ELR (cell line): ENCODE measurements around the gene PELI2.

Source experiments
- DNase-seq: peaks from one replicate; pipeline ENCODE4 v3.0.0-alpha.2; 2015; ENCODE audit warnings: low read depth

Gene PELI2, protein sequence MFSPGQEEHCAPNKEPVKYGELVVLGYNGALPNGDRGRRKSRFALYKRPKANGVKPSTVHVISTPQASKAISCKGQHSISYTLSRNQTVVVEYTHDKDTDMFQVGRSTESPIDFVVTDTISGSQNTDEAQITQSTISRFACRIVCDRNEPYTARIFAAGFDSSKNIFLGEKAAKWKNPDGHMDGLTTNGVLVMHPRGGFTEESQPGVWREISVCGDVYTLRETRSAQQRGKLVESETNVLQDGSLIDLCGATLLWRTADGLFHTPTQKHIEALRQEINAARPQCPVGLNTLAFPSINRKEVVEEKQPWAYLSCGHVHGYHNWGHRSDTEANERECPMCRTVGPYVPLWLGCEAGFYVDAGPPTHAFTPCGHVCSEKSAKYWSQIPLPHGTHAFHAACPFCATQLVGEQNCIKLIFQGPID

DNA sequence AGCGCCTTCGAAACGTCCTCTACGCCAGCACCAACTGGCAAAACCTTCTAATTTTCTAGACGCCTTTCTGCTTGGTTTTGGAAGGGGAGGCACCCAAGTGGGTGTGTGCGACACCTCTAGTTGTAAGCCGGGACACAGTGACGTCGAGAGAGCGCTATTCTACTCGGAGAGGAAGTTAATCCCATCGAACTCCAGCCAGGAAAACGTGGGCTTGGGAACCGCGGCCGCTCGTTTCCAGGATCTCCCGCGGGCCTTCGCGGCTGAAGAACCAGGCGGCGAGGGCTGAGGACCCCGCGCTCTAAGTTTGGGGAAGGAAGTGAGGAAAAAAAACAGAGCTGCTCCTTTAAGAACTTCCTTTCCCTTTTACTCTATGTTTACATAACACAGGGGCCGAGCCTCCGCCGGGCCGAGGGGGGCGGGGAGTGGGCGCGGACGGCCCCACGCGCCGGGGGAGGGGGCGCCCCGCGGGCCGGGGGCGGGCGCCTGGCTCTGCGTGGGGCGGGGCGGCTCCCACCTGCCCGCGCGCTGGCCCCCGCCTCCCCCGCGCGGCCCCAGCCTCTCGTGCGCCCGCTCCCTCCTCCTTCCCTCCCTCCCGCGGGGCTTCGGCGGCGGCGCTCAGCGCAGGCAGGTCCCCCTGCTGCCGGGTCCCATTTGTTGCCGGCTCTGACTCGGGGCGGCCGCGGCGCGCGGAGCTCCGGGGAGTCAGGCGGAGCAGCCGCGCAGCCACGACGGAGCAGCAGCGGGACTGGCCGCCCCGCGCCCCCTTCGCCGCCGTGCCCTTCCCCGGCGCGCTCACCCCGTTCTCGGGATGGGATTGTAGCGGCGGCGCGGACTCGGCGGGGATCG is at the start of gene PELI2:
Gene PELI2 (plus strand): TSS at position 647 of the 846 bp plus-strand sequence. CDS start 250 bp downstream, outside the sequence.
- peak; percentile 56 for DNase-seq

DNA sequence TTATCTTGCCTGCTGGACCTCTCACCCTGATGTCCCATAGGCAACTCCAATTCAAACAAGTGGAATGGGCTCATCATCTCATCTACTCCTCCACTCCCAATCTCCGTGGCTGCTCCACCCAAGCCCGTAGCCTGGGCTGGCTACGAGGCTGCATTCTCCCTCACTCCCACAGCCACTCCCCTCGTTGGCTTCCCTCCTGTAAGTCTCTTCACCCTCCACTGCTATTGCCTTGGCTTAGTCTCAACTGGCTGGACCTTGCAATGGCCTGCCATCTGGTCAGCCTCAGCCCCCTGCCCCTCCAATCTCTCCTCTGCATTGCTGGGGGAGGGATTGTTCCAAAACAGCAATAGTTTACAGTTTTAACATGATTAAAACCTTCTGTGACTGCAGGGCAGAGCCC is 44.4 kb upstream of the PELI2 start:
- no peak for DNase-seq

DNA sequence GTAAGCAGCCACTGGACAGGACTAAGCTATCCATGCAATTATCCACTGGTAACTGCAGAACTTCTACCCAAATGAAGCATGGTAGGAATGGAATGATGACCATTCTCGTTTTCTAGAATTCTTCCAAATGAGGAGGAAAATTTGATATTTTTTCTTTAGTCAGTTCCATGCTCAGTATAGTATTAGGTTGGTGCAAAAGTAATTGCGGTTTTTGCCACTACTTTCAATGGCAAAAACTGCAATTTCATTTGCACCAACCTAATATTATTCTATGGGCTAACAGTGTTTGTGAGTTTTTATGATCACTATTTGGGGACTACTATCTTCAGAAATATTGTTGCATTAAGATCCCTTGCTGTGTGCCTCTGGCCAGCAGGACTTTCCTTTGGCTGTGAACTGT is 42.9 kb upstream of the PELI2 start:
- no peak for DNase-seq

DNA sequence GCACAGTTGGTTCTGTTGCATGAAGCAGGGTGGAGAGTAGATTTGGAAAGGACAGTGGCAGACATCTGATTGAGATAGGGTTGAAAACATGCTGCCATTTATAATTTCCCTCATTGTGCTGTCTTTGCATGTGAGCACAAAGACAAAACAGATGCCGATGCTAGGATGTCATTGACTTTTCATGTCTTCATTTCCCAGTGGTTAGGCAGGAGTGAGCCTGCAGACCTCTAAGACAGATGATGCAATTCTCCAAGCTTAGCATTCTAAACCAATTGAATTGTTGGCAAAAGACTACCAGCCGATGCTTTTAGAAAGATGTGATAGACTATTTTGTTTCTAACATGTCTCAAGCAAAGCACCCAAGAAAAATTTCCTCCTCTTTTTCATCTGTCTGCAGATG is 37.1 kb upstream of the PELI2 start:
- no peak for DNase-seq

DNA sequence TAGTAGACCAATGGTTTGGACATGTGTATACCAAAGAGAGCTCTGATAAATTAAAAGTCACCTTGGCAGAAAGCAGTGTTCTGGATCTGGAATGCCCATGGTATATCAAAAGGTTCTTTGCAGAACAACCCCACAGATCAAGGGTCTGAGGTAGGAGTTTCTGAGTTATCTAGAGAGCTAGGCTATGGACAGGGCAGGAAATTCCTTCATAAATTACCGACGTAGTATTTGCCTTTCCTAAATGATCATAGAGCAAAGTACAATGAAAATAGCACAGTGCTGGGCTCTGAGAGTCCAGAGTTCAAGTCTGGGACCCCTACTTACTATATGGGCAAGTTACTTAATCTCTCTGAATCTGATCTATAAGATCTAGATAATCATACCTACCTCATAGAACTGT is 35.3 kb upstream of the PELI2 start:
- DNase-seq: no peak

DNA sequence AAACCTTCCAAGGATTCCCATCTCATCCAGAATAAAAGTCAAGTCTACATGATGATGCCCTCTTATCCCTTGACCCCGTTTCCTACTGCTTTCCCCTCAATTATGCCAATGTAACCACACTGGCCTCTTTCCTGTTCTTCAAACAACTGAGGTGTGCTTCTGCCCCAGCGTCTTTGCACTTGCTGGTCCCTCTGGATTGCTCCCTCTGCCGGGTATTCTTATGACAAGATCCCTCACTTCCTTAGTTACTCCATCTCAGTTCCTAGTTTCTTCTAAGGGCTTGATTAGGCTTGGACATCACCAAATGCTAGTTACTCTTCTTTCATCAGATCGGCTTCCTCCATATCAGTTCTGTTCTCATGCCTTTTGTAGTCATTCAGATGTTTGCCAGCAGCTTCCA is 32.7 kb upstream of the PELI2 start:
- peak; percentile 1 for DNase-seq

DNA sequence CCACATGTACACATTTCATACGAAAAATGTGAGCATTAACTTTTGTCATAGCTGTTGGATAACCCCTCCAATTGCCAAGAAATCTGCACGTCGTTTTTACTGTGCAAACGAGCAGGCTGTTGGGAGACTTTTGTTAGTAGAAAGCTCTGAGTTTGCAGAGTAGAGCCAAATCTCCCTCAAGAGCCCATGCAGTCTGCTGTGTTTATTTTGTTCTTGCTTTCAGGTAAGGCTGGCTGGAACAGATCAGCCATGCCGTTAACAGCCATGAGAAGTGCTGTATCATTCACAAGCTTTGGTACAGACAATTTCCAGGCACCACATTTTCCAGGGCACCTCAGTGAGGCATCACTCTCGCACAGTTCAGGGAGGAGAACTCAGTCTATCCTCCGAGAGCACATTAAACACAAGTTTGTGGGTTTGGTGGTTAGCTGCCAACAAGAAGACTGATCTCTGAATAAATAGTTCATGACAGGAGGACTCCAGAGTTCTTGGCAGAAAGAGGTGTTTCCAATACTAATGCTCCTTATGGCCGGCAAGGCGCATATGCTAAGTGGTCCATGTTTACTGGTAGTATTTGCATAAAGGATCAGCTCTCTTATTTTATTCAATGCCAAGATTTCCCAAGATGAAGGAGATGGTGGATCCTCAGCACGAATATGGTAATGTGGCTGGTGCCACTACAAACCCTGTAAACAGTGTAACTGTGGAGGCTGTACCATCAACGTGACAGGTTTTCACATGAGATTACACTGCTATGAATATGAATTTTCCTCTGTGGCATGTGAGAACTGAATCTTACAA is 30.3 kb upstream of the PELI2 start:
- DNase-seq: no peak

DNA sequence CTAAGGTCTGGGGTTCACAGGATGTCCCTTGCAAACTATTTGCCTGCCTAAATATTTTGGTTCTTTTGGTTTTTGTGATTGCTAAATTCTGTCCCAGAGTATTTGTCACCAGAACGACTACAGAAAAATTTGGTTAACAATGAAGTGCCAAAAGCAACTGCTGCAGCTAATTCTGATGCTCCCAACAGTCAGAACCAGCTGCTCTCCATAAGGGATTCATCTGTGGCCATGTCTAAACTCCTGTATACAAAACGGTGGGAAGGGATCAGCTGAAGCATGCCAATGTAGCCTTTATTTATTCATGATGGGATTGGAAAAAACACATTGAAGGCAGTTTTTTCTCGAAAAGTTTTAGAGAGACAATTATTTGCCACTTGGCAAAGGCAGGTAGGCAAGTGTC is 29.3 kb upstream of the PELI2 start:
- DNase-seq: no peak

DNA sequence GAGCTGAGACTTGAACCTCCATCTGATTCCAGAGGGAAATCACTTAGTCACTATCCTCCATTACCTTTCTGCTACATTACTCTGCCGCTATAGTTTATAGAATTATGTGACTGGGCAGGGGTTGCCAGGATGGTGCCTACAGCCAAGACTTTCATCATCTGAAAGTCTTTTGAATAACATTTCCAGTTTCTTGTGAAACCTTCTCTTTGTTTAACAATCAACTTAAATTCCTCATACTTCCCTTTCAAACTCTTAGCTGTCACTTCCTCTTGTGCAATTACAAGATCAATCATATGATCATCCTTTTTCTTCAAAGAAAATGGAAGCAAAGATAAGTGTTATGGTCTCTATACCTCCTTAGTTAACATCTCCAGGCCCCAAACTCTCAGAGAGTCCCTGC is 25.4 kb upstream of the PELI2 start:
- DNase-seq: no peak

DNA sequence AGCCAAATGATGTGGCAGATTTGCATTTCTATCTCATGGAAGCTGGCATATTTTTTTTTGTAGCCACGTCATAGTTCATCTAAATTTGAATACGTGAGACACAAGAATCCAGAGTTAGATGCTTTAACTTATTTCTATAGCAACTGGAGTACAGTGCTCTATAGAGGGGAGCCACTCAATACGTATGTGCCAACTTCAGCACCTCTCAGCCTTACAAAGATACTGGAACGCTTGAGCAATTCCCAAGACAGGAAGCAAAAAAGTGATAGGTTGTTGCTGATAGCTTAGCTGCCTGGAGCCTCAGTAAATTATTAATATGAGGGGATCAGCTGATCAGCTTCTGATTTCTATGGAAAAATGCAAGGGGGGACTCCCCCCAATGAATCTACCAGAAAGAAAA is 24.1 kb upstream of the PELI2 start:
- DNase-seq: no peak

DNA sequence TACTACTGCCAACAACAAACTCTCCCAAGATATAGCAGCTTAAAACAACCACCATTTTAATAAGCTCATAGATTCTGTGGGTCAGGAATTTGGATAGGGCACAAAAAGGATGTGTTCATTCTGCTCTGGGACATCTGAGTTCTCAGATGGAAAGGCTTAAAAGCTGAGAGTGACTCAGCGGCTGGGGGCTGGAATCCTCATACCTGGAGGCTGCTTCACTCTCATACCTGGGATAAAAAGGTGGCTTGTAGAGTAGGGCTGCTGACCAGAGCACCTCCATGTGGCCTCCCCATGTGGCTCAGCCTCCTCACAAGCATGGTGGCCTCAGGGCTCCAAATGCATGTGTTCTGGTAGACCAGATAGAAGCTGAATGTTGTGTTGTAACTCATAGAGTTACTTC is 20.2 kb upstream of the PELI2 start:
- DNase-seq: no peak

DNA sequence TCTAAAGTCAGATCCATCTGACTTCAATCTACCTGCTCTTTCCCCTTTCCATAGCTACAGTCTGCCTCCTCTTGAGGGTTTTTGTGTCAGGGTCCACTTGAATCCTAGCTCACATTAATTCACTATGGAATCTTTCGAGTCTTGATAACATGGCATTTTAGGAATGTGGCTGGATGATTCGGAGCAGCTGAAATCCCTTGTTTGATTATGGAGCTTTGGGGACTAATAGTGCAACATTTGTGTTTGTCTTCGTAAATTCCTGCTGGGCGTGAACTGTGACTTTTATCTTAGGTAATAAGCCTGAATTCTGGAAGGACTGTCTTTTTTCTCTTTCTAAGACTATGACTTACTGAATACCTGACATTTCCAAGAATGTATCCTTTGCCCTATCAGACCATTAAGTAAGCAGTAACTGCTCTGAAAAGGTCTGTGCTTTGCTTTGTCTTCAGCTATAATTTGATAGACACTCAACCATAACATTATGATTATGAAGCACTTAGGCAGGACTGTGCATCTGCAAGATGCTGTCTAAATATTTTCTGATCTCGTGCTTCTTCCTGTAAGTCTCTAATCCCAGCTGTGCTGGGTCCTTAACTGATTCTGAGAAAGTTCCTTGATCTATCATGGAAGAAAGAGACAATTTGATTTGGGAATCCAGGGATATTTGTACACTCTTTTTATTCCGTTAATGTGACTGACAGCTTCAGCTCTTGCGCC is 19.0 kb upstream of the PELI2 start:
- DNase-seq: no peak

DNA sequence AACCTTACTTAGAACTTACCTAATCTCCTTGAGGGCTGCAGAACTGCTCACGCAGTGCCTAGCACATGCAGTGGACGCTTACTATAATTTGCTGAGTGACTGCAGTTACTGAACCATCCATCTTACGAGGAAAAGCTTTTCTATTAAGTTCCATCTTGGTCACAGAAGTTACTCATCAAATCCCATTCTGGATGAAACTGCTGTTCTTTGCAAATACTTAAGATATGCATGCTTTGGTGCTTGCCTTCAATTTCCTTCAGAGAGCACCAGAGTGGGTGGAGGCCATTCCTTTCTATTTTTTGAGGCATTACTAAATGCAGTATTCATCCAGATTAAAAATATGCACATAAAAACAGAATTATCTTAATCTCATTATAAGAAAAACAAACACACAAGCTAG is 17.7 kb upstream of the PELI2 start:
- no peak for DNase-seq

DNA sequence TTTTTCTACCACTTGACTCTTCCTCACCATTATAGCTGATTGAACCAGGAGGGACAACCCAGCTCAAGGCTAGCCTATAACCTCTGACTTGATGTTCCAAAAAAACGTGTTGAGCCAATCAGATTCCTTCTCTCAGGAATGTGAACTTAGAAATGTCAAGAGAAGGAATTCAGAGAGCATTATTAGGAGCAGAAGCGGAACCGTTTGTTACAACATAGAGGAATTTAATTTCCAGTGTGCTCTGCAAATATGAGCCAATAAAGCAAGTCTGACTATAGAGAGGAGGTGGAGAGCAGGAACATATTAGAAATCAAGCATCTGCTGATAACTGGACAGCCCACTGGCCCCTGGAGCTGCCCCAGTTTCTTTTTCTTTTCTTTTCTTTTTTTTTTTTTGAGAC is 15.3 kb upstream of the PELI2 start:
- DNase-seq: no peak

DNA sequence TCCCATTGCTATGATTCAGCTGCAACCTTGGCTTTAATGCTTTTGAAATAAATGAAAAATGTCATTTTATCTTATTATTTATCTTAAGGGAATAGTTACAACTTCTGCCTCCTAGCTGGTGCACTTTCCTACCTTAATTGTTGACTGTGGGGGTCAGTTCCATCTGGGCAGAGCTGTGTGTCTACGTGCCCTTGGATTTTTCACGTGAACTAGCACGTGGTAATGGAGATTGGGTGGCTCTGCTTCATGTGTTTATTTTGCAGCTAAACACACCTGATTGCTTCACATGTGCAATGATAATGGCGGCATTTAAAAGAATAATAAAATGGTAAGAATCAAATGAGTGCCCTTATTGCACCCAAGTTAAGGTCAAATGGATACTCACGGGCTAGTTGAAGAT is 10.6 kb upstream of the PELI2 start:
- DNase-seq: no peak

DNA sequence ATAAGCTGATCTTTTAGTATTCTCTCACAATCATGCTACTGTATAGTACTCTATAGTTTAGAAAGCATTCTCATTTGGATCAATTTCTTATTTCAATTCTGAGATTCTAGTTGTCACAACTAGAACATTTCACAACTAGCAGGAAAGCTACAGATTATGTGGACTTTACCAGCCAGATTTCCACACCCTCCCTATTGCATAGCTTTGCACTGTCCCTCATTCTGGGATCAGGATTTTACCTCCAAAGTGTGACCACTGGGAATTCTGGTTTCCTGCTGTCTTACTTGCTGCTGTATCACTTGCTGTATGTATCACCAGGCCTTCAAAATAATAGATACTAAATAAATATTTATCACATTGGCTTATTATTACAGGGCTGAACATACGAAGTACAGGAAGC is 10.2 kb upstream of the PELI2 start:
- no peak for DNase-seq

DNA sequence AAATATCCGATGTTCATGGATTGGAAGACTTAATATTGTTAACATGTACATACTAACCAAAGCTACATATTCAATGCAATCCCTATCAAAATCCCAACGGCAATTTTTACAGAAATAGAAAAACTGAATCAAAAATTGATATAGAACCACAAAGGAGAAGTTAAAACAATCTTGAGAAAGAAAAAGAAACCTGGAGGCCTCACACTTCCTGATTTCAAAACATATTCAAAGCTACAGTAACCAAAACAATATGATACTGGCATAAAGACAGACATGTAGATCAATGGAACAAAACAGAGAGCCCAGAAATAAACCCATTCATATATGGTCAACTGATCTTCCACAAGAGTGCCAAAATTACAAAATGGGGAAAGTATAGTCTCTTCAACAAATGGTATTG is 5.4 kb upstream of the PELI2 start:
- DNase-seq: no peak

DNA sequence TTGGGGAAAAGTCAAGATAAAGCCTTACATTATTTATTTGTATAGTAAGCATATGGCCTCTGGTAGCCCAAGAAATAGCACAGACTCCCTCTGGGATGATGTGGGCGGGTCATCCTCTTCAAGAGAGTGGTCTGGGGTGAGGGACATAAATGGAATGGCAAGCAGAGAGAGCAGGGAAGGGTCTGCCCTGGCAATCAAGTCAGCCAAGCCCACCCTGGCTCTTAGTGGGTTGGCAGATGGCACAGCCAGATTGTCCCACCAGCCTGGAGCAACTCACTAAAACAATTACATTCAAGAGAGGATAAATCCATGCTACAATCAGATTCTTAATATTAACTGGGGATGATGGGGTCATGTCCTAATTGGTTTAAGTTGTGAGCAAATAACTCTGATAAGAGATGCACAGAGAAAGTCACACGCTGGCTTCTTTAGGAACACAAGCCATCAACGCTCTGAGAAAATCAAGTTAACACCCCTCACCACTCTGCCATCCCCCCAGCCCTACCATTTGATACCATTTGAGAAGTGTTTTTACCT is 2.8 kb upstream of the PELI2 start:
- no peak for DNase-seq

DNA sequence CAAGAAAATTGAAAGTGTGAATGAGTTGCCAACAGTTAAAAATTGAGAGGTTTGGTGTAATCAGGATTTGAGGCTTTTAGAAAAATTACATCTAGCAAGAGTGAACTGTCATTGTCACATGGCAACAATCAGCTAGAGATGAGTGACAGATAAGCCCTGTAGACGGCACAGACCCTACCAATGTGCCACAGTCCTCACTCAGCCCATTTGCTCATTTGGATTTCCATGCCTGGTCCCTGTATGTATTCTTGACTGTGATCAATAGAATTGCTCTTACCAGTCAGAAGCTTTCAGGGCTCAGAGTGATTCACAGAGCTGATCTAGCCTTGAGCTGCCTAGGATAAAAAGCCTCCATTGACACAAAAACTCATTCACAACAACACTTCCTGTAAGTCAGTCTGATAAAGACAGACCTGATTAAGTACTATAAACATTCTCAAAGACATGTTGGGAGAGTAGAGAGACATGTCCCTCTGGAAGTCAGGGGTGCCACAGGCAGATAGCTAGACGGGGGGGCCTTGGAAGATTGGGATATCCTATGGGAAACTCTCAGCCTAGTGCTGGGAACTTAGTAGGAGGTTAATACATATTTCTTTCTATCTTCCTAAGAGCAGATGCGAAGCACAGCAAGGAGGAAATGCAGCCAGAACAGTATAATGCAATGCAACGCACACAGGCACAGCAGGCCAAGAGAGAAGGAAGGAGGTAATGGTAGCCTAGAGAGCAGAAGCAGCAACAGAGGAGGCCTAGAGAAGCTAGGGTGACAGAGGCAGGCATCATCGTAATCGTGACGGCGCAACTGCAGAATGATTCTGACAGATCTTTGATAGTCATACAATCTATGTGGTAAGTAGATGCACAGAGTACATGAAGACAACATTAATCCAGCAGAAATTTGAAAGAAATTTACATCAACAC is 2.0 kb upstream of the PELI2 start:
- no peak for DNase-seq

DNA sequence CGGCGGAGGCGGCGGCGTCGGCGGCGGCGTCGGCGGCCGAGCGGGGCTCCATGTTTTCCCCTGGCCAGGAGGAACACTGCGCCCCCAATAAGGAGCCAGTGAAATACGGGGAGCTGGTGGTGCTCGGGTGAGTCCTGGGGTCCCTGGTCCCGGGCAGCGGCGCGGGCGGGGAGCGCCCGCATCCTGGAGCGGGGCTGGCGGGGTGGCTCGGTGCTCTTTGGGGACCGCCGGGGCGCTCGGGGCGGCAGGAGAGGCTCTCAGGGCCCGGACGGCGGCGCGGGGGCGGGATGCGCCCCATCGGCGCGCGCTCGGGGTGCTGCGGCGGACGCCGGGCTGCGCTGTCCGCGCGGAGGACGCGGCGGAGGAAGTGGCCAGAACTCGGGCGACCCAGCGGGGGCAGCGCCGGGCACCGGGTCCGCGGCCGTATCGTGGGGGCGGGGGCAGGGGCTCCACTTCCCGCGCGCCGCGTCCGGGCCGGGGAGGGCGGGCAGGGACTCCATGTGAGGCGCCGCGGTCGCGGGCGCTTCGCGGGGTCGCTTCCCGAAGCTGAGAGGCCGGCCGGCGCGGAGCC is 485 bp downstream of the PELI2 start:
- peak; percentile 17 for DNase-seq
